ENCODE measurements around the gene RXYLT1.
A peak's percentile ranks its signal among the peaks of the same experiment; 100 is the strongest.
"Not testable (repeated sequence)": the region's sequence is repeated elsewhere in the genome, so short reads cannot be mapped to it uniquely, and the experiment has no call there.

RXYLT1 gene, protein sequence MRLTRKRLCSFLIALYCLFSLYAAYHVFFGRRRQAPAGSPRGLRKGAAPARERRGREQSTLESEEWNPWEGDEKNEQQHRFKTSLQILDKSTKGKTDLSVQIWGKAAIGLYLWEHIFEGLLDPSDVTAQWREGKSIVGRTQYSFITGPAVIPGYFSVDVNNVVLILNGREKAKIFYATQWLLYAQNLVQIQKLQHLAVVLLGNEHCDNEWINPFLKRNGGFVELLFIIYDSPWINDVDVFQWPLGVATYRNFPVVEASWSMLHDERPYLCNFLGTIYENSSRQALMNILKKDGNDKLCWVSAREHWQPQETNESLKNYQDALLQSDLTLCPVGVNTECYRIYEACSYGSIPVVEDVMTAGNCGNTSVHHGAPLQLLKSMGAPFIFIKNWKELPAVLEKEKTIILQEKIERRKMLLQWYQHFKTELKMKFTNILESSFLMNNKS

GRCh38 chr12:63779498-63780481 is at the start of gene RXYLT1:
RXYLT1 (plus strand) TSS chr12:63779909; CDS start chr12:63779961, 52 bp downstream.
- DNase-seq (ENCODE audit: low read depth in 2 of 2) = peak; percentile 74 to 75

GRCh38 chr12:63732779-63733178 is 46.9 kb upstream of the RXYLT1 start:
- DNase-seq (ENCODE audit: low read depth in 2 of 2) = not testable (repeated sequence)

GRCh38 chr12:63733585-63733984 is 46.1 kb upstream of the RXYLT1 start:
- not testable (repeated sequence) for DNase-seq (ENCODE audit: low read depth in 2 of 2)

DNA sequence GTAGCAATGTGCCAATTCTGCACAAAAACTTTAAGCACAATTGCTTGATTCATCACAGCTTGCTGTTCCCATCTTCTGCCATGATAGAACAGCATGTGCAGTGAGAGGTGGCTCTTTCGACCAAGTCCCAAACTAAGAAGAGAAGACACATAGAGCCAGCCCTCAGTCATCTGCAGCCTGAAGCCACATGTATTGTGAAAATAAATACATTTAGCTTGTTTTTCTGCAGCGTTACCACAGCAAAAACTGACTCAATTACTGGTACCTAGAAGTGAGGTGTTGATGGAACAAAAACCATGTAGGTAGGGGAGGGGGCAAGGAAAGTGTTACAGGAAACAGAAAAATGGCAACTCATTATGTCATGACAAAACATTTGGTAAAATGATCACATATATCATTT is 39.2 kb upstream of the RXYLT1 start:
- not testable (repeated sequence) for DNase-seq (ENCODE audit: low read depth in 2 of 2)

GRCh38 chr12:63741431-63741830 is 38.3 kb upstream of the RXYLT1 start:
- not testable (repeated sequence) for DNase-seq (ENCODE audit: low read depth in 2 of 2)

DNA sequence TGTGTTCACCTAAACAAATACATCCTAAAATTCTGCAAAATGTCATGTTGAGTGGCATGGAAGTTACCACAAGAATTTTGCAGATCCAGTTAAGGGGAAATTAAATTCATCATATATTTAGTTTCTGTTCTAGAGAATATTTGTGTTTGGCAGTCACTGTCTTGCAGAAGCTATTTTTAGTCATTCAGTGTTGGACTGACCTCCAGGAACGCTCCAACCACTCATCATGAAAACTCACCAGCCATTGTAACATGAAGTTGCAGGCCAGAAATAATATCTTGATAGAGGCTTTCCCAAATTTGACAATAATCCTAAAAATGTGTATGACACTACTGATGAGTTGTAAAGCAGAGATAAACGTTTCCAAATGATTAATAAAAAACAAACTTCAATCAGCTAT is 35.6 kb upstream of the RXYLT1 start:
- not testable (repeated sequence) for DNase-seq (ENCODE audit: low read depth in 2 of 2)

DNA sequence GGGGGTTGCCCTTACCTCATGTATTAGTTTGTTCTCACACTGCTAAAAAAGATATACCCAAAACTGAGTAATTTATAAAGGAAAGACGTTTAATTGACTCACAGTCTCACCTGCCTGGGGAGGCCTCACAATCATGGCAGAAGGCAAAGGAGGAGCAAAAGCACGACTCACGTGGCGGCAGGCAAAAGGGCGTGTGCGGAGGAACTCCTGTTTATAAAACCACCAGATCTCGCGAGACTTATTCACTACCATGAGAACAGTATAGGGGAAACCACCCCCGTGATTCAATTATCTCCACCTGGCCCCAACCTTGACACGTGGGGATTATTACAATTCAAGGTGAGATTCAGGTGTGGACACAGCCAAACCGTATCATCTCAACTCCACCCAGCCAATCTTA is 33.2 kb upstream of the RXYLT1 start:
- DNase-seq (ENCODE audit: low read depth in 2 of 2) = not testable (repeated sequence)

GRCh38 chr12:63747136-63747535 is 32.6 kb upstream of the RXYLT1 start:
- DNase-seq (ENCODE audit: low read depth in 2 of 2) = not testable (repeated sequence)

GRCh38 chr12:63747553-63747952 is 32.2 kb upstream of the RXYLT1 start:
- no peak for DNase-seq (ENCODE audit: low read depth in 2 of 2)

DNA sequence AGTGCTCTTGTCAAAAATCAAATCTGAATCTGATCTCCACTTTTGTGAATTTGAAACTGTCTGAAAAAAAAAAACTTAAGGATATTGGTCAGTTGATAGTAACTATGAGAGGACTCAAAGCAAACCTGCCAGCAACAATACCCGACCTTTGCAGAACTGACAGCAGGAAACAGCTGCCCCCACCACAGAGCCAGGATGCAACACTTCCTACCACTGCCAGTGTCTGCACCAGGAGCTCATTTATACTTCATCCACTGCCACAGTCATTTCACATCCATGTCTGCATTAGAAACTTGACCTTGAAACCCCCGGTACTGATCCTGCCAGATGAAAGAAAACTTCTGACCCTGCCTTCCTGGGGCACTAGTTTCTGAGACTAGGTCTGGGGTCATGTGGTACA is 27.4 kb upstream of the RXYLT1 start:
- DNase-seq (ENCODE audit: low read depth in 2 of 2) = no peak

DNA sequence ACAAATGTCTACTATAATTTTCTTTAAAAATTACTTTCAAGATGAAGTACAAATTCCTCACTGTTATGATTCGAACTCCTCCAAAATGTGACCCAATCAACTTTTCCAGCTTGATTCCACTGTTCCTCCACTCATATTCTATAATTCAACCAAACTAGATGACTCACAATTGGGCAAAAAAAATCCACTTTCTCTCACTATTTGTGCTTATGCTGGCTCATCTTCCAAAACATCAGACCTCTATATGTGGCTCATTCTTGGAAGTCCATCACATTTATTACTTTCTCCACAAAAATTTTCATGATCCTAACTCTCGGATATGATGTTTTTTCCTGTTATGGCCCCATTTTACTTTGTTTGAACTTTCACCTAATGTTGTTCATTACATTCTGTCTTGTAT is 26.9 kb upstream of the RXYLT1 start:
- no peak for DNase-seq (ENCODE audit: low read depth in 2 of 2)

DNA sequence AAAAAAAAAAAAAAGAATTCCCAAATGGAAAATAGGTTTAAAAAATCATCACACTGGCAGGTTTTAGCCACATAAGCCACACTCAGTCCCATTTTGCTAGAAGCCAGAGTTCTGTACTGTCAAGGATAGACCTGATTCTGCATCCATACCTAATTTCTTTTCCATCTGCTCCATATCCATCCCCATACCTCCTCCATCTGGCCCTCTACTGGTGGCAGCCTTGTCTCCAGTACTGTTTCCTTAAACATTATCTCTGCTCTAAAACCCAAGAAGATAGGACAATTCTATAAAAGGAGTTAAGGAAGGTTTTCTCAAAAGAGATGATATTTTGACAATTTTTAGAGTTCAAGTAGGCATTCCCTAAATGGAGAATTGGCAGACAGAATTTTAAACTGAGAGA is 26.0 kb upstream of the RXYLT1 start:
- DNase-seq (ENCODE audit: low read depth in 2 of 2) = no peak

DNA sequence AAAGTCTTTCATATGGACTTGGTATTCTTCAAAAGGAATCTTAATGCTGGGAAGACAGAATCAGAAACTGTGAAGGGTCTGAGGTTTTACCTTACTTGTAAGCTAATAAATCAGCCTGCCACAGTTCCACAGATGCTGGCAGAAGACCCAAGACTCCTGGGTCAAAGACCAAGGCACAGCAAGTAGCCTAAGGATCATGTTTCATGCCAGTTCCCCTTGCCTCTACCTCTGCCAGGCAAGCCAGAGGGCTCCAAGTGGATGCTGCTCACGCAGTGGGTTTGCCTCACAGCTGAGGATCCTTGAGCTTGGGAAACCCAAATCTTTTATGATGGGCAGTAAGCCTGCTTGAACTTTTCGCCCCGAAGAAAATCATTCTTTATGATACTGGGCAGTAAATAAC is 15.2 kb upstream of the RXYLT1 start:
- DNase-seq (ENCODE audit: low read depth in 2 of 2) = no peak

DNA sequence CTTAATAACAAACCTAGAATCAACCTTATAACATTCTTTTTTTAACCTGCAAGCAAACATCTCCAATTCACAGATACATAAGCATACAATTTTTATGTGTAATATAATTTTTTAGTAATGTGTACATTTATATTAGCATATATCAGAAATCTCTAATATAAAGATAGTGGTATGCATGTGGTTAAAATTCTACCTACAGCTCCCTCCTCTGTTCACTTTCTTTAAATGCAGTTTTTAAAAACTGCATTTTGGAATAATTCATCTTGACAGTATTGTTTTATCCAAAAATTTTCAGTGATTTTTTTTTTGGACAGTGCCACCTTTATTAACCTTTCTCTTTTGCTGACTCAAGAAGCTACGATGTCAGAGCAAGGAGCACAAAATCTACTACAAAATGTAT is 13.2 kb upstream of the RXYLT1 start:
- no peak for DNase-seq (ENCODE audit: low read depth in 2 of 2)

- DNase-seq (ENCODE audit: low read depth in 2 of 2) = no peak
These were observed 9.3 kb upstream of the RXYLT1 start for GRCh38 chr12:63770375-63770774.

DNA sequence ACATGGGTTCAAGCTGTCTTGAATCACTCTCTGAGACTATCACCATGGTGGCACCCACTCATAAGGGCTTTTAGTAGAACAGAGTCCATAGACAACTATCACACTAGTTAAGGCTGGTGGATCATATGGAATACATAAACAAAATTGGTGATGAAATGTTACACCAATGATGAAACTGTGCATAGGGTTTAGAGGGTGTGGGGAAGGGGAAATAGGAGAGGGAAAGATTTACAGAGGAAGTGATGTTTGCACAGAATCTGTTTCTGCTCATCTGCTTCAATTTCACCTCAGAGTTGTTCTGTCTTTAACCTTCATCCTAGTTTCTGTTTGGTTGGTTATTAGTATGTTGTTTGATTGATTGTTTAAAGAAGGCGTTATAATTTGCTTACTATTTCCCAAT is 2.4 kb upstream of the RXYLT1 start:
- no peak for DNase-seq (ENCODE audit: low read depth in 2 of 2)

DNA sequence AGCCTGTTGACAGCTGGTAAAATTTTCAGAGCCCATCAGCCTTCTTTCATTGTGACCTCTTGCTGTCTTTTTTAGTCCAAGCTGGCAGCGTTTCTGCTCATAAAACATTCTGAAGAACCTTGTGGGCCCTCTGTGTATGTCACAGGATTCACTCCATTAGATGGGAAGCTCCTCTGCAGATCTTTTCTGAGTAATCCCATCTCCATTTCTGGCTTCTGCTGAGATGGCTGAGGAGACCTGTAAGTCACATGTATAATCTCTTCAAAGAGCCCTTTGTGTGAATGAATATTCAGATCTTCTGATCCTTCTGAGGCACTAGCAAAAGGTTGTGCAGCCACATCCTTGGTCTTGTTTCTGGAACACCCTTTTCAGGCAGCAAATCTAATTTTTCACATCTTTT is 2.8 kb downstream of the RXYLT1 start:
- no peak for DNase-seq (ENCODE audit: low read depth in 2 of 2)

GRCh38 chr12:63787306-63787705 is 7.6 kb downstream of the RXYLT1 start:
- no peak for DNase-seq (ENCODE audit: low read depth in 2 of 2)

DNA sequence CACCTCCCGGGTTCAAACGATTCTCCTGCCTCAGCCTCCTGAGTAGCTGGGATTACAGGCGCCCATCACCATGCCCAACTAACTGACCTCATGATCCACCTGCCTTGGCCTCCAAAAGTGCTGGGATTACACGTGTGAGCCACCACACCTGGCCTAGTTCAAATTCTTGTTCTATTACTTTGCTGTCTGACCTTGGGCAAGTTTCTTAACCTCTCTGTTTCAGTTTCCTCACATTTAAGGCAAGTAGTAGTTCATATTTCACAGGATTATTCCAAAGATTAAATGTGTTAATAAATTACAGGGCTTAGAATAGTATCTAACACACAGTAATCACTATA is 10.9 kb downstream of the RXYLT1 start:
- no peak for DNase-seq (ENCODE audit: low read depth in 2 of 2)

DNA sequence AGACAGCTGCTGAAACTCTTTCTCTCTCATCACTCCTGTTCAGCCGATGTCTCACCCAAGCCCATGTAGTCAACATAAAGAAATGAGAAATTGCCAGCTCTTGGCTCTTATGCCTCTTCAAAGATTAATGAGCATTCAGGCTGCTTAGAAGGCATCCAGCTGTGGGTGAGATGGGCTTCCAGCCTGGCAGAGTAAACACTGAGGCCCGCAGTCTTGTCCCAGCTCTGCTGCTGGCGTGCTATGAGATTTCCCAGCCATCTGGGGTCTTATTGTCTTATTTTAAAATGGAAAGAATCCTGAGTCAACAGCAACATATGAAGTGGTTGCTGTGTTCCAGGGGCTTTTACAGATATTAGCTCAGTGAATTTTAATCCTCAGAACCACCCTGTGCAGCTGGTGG is 12.6 kb downstream of the RXYLT1 start:
- no peak for DNase-seq (ENCODE audit: low read depth in 2 of 2)

DNA sequence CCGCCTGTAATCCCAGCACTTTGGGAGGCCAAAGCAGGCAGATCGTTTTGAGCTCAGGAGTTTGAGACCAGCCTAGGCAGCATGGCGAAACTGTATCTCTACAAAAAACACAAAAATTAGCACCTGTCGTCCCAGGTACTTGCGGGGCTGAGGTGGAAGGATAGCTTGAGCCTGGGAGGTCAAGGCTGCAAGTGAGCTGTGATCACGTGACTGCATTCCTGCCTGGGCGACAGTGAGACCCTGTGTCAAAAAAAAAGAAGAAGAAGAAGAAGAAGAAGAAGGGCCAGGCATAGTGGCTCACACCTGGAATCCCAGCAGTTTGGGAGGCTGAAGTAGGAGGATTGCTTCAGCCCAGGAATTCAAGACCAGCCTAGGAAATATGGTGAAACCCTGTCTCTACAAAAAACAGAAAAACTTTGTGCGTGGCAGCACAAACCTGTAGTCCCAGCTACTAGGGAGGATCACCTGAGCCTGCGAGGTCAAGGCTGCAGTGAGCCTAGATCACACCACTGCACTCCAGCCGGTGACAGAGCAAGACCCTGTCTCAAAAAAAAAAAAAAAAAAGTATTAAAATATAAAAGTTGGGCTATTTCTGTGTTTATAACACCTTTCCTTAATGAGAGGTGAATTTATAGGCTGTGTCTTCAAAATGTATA is 15.5 kb downstream of the RXYLT1 start:
- DNase-seq (ENCODE audit: low read depth in 2 of 2) = no peak

GRCh38 chr12:63795944-63796343 is 16.2 kb downstream of the RXYLT1 start:
- no peak for DNase-seq (ENCODE audit: low read depth in 2 of 2)

Data from stimulated activated CD8-positive, alpha-beta memory T cell treated with anti-CD3 and anti-CD28 coated beads, Interleukin-2, amount 100 ng/mL, for 1 hour (primary cell).